Stimulated activated CD8-positive, alpha-beta memory T cell treated with anti-CD3 and anti-CD28 coated beads, Interleukin-7, amount 100 ng/mL, for 1 hour (primary cell): ENCODE measurements around the gene TTI1.
A peak's percentile ranks its signal among the peaks of the same experiment; 100 is the strongest.

Source experiments
- DNase-seq, 2 donors: peaks; one replicate each; pipeline ENCODE4 v3.0.0-alpha.2; 2020; ENCODE audit warnings: low read depth in 2 of 2

Gene TTI1

GRCh38 chr20:38033330-38034107, at the start of gene TTI1, which contains the start of gene RPRD1B:
TSS of gene TTI1 (minus strand) at chr20:38033456. CDS start at chr20:38013816, 19,640 bp downstream.
TSS of gene RPRD1B (plus strand) at chr20:38033746. CDS start at chr20:38033948, 202 bp downstream.
- DNase-seq: peak; percentile 75 to 77

- DNase-seq: no peak
Observed at GRCh38 chr20:38082894-38083293, 49.6 kb upstream of the TTI1 start.

GRCh38 chr20:38081575-38081974, 48.3 kb upstream of the TTI1 start:
- no peak for DNase-seq

- no peak for DNase-seq
Observed at GRCh38 chr20:38079353-38079752, 46.1 kb upstream of the TTI1 start.

GRCh38 chr20:38078084-38078483, 44.8 kb upstream of the TTI1 start:
- DNase-seq: no peak

- no peak for DNase-seq
Observed at GRCh38 chr20:38076548-38076947, 43.3 kb upstream of the TTI1 start.

GRCh38 chr20:38075161-38075998, 42.1 kb upstream of the TTI1 start:
- DNase-seq: no peak

- no peak for DNase-seq
Observed at GRCh38 chr20:38073307-38074071, 40.2 kb upstream of the TTI1 start.

- DNase-seq: no peak
Observed at GRCh38 chr20:38072898-38073297, 39.6 kb upstream of the TTI1 start.

- no peak for DNase-seq
Observed at GRCh38 chr20:38067717-38068365, 34.6 kb upstream of the TTI1 start.

GRCh38 chr20:38066969-38067716, 33.9 kb upstream of the TTI1 start:
- DNase-seq: no peak

- DNase-seq: no peak
Observed at GRCh38 chr20:38065764-38066375, 32.6 kb upstream of the TTI1 start.

- DNase-seq: no peak
Observed at GRCh38 chr20:38063911-38064530, 30.8 kb upstream of the TTI1 start.

GRCh38 chr20:38062890-38063289, 29.6 kb upstream of the TTI1 start:
- no peak for DNase-seq

- no peak for DNase-seq
Observed at GRCh38 chr20:38061109-38061508, 27.9 kb upstream of the TTI1 start.

GRCh38 chr20:38060536-38060935, 27.3 kb upstream of the TTI1 start:
- no peak for DNase-seq

- no peak for DNase-seq
Observed at GRCh38 chr20:38059832-38060231, 26.6 kb upstream of the TTI1 start.

- DNase-seq: peak; percentile 37 to 74
Observed at GRCh38 chr20:38057351-38057972, 24.2 kb upstream of the TTI1 start.

- no peak for DNase-seq
Observed at GRCh38 chr20:38055848-38056247, 22.6 kb upstream of the TTI1 start.
